HG03354 (cell line): ENCODE data around the gene YTHDF1.

ENCODE experiments used
- ATAC-seq: cut with Tn5 transposase; IDR thresholded peaks from one replicate; pipeline ENCODE4 v1.9.1; 2021; ENCODE audit warnings: mild to moderate bottlenecking; ENCODE audit not compliant: unreplicated experiment, poor library complexity, severe bottlenecking

YTHDF1 gene

GRCh38 chr20:63188641-63189321 is 27.1 kb downstream of the YTHDF1 start:
- no peak for ATAC-seq

DNA sequence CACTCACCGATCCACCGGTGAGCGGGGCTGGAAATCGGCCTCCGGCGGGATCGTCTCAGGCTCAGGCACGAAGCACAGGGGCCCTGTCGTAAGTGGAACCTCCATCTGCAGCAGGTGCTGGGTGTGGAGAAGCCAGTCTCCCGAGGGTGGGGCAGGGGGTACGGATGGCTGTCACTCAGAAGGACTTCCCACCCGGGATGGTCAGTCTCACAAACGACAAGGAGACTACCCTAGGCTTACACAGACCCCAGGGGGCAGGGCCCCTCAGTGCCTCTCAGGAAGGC is 27.8 kb downstream of the YTHDF1 start:
- ATAC-seq: no peak

DNA sequence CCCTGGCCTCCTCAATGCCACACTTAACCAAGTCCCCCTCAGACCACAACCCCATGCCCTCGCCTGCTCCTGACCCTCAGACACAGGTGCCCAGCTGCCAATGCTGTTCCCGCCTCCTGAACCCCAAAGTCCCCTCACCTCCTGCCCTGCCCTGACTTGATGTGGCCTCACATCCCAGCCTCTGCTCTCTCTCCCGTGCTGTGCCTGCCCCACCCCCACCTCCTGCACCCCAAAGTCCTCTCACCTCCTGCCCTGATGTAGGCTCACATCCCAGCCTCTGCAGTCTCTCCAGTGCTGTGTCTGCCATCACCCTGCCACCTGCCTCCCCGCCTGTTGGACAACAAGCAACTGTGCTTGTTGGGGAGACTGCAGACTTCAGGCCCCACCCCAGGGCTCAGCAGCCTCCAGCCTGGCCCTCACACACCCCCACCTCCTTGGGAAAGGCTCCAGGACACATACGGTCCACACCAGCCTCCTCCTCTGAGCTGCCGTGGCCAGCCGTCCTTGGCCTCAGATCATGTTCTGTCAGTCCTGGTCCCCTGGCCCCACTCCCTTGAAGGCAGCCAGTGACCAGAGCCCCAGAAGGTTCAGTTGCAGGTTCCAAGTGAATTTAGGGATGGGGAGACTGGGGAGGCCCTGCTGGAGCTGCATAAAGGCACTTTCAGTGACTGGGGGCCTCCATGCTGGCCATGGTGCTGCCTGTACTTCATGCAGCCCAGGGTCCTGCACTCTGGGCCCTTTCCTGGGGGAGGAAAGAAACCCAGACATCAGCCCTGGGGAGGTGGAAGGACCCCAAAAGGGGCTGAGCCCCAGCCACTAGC is 28.4 kb downstream of the YTHDF1 start:
- ATAC-seq: no peak

DNA sequence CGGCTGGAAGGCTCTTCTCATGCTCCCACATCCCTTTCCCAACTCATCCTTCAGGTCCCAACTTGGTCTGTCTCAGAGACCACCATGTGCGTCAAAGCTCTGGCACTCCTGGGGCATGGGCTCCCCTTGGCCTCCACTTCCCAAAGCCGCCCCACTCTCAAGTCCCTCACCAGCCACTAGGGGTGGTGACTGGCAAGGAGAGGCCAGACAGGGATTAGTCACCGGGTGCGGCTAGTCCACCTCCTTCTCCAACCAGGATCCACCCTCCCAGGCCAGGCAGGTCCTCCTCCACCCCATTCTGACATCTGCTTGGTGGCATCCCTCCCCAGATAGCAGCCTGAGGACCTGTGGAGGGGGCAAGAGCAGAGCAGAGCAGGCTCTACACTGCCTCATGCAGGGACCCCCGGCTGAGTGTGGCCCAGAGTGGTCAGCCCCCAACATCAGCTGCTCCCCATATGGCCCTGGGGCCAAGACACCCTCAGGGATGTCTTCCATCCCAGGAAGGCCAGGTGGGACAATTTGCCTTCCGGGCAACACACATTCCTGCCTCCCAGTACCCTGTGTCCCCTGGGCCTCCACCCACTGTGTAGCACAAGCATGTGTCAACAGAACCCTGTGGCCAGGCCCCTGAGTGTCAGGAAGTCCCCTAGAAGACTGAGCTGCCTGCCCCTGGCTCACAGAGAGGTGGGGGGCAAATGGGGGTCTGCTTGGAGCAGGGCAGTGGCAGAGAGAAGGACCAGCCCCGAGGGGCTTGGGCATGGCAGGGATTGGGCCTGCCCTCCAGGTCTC is 29.2 kb downstream of the YTHDF1 start:
- no peak for ATAC-seq

- ATAC-seq: no peak
Measured at GRCh38 chr20:63186084-63186483, 29.8 kb downstream of the YTHDF1 start.

- no peak for ATAC-seq
Measured at GRCh38 chr20:63185215-63185796, 30.6 kb downstream of the YTHDF1 start.

GRCh38 chr20:63183422-63184146 is 32.3 kb downstream of the YTHDF1 start:
- ATAC-seq: no peak

DNA sequence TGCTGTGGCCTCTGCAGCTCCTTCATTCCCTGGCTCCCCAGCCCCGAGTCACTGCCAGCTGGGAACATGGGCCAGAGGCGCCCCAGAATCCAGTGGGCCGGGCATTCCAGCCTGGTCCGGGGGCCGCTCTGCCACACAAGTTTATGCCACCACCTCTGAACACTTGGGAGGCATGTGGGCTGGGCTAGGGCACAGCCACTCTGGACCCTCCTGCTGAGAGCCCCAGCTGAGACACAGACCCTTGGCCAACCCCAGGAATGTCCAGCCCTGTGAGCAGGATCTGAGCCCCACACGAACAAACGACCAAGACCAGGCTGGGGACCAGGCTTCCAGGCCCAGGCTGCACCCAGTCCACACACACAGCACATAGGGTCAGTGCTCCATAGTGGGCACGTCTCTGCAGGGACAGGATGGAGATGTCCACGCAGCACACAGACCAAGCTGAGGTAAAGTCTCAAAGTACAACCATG is 33.0 kb downstream of the YTHDF1 start:
- ATAC-seq: no peak

DNA sequence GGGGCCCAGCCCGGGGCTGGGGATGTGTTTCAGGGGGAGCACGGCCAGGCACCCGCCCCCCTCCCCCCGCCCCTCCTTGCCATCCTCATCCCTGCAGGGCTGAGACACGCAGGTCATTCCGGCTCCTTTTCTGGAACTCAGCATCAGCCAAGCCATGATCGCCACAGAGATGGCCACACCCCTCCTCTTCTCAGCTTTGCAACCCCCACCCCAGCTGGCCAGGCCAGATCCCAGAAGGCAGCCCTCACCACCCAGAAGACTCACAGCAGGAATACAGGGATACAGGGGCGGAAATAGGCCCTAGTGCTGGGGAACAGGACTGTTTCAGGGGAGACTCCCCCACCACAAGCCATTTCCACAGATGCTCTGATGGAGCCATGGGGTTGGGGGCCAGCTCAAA is 33.5 kb downstream of the YTHDF1 start:
- no peak for ATAC-seq

DNA sequence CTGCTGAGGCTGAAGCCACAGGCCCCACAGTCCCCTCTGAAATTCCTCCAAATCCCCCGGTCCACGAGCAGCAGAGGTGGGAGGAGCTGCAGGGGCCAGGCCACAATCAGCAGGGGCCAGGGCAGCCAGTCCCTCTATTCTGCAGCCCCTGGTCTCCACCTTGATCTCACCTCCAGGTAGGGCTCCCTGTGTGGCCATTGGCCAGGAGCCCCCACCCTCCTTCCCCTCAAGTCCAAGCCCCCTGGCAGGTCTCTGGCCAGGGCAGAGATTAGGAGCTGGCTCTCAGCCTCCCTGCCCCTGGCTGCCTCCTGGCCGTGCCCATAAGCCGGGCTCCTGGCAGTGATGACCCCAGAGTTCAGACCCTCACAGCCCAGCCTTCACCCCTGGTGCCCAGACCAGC is 34.7 kb downstream of the YTHDF1 start:
- no peak for ATAC-seq

- no peak for ATAC-seq
Measured at GRCh38 chr20:63180569-63181185, 35.3 kb downstream of the YTHDF1 start.

GRCh38 chr20:63179687-63180568 is 36.0 kb downstream of the YTHDF1 start:
- ATAC-seq: no peak

DNA sequence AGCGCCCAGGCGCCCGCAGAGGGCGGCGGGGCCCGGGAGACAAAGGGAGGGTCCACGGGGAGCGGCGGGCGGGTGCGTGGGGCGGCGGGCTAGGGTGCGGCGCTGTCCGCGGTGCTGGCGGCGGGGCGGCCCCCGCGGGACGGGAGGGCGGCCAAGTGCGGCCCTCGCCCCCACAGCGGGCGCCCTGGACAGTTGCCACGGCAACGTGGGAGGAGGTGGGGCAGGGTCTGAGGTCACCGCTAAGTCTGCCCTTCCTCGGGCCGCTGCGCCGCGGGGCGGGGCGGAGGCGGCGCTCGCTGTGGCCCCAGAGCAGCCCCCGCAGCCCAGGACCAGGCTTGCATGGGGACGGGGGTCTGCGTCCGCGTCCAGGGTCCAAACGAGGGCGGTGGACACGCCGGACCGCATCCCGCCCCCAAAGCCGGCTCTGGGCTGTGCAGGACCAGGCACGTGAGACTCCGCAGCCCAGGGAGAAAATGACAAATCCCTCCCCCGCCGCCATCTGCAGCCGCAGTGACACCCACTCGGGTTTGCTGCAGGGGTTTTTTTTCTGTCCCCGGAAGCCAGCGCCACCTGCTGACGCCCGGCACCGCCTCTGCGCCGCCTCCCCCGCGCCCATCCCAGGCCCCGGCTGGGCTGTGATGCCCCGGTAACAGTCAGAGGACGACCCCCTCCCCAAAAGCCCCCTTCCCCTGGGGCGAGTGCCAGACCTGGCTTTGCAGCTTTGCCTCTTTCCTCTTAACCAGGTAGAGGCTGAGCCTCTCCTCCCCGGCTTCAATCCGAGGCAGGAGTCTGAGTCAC is 36.8 kb downstream of the YTHDF1 start:
- ATAC-seq: peak; percentile 53

GRCh38 chr20:63178446-63178820 is 37.5 kb downstream of the YTHDF1 start:
- ATAC-seq: no peak

- ATAC-seq: no peak
Measured at GRCh38 chr20:63177785-63178445, 38.0 kb downstream of the YTHDF1 start.

DNA sequence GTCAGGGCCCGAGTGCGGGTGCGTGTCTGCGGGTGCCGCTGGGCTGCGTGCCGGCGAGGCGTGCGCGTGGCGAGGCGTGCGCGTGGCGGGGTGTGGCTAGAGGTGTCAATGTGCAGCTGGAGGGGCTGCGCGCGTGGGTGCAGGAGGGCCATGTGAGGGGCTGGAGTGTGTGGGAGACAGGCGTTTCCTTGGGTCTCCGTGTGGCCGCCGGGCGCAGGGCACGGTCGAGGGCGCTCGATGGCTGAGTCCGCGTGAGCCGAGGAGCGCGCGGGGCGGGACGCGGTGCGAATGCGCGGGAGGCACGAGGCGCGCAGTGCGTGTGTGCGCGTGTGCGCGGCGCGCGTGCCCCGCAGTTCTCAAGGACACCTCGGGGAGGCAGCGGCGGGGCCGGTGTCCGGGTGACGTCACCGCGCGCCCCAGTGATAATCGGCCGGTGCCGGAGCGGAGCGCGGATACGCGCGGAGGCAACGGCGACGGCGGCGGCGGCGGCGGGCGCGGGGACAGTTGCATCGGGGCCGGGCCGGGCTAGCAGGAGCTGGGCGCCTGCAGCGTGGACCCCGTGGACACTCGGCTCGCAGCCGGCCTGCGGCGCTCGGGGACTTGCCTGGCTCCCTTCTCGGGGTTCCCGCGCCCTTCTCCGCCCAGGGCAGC is 38.7 kb downstream of the YTHDF1 start:
- ATAC-seq: no peak
